GM10266 (cell line): ENCODE measurements around the gene LRP1-AS.

ENCODE experiments used
- DNase-seq: peaks from one replicate; pipeline ENCODE4 v3.0.0; 2012; ENCODE audit errors: extremely low spot score
- TF ChIP-seq, protein P1 (sequence below): IDR thresholded peaks from 2 replicates; pipeline ENCODE4 v1.5.1; 2012; ENCODE audit warnings: mild to moderate bottlenecking, low read depth; ENCODE audit not compliant: control insufficient read depth, insufficient read depth; ENCODE audit errors: missing control alignments

LRP1-AS gene

DNA sequence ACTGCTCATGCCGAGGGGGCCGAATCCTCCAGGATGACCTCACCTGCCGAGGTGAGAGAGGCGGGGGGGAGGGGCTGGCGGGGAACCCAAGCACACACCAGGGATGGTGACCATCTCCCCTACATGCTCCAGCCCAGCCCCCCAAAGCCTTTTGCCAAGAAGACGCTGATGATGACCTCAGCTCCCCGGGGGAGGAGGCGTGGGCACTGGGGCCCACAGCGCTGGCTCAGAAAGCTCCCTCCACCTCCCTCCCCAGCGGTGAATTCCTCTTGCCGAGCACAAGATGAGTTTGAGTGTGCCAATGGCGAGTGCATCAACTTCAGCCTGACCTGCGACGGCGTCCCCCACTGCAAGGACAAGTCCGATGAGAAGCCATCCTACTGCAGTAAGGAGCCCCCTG is 45.5 kb upstream of the LRP1-AS start:
- DNase-seq, result no peak
- TF ChIP-seq, protein P1, sequence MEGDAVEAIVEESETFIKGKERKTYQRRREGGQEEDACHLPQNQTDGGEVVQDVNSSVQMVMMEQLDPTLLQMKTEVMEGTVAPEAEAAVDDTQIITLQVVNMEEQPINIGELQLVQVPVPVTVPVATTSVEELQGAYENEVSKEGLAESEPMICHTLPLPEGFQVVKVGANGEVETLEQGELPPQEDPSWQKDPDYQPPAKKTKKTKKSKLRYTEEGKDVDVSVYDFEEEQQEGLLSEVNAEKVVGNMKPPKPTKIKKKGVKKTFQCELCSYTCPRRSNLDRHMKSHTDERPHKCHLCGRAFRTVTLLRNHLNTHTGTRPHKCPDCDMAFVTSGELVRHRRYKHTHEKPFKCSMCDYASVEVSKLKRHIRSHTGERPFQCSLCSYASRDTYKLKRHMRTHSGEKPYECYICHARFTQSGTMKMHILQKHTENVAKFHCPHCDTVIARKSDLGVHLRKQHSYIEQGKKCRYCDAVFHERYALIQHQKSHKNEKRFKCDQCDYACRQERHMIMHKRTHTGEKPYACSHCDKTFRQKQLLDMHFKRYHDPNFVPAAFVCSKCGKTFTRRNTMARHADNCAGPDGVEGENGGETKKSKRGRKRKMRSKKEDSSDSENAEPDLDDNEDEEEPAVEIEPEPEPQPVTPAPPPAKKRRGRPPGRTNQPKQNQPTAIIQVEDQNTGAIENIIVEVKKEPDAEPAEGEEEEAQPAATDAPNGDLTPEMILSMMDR, result no peak

DNA sequence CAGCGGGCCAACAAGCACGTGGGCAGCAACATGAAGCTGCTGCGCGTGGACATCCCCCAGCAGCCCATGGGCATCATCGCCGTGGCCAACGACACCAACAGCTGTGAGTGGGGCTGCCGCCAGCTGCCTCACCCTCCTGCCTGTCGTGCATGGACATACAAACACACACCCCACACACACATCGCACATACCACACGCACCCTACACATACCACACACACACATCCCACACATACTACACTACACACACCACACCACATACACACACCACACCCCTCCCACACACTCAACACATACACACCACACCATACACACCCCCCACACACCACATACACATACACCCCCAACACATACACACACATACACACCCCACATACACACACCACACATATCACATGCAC is 44.0 kb upstream of the LRP1-AS start:
- TF ChIP-seq, protein P1, result no peak
- DNase-seq, result no peak

DNA sequence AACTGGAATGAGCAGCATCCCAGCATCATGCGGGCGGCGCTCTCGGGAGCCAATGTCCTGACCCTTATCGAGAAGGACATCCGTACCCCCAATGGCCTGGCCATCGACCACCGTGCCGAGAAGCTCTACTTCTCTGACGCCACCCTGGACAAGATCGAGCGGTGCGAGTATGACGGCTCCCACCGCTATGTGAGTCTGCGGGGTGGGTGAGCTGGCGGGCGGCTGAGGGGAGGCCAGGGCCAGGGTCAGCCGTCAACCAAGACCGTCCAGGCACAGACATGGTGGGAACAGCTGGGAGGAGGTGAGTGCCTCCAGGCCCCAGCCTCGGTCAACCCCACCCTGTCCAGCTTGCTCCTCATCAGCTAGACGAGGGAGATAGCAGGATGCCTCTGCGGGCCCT is 43.4 kb upstream of the LRP1-AS start:
- TF ChIP-seq, protein P1, result no peak
- DNase-seq, result no peak

DNA sequence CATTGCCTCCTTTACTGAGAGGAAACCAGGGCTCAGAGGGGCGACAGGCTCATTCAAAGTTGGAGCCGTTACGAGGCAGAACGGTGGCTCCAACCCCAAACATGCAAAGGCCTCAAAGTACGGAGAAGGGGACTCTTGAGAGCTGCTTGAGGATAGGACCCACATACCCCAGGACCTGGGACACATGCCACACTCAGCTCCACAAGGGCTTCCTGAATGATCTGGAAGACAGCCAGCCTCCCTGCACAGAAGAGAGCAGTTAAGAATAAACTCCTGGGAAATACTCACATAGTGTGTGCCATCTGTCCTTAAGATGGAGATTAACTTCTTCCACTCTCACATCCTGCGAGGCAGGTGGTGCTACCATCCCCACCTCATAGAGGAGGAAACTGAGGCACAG is 42.6 kb upstream of the LRP1-AS start:
- TF ChIP-seq, protein P1, result no peak
- no peak for DNase-seq

DNA sequence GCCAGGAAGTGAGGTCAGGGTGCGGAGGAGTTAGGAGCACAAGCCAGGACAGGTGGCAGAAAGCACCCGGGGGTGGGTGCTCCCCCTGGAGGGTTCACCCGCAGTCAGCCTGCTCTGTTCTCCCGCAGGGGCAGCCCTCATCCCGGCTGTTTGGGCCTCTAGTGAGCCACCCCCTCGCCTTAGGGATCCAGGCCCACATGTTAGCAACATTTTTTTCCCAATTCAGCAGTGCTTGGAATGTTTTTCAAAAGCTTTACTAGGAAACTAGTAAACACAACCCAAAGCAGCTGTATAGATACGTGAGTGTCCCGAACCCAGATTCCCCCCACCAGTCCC is 40.6 kb upstream of the LRP1-AS start:
- DNase-seq, result peak; percentile 48
- TF ChIP-seq, protein P1, result no peak

DNA sequence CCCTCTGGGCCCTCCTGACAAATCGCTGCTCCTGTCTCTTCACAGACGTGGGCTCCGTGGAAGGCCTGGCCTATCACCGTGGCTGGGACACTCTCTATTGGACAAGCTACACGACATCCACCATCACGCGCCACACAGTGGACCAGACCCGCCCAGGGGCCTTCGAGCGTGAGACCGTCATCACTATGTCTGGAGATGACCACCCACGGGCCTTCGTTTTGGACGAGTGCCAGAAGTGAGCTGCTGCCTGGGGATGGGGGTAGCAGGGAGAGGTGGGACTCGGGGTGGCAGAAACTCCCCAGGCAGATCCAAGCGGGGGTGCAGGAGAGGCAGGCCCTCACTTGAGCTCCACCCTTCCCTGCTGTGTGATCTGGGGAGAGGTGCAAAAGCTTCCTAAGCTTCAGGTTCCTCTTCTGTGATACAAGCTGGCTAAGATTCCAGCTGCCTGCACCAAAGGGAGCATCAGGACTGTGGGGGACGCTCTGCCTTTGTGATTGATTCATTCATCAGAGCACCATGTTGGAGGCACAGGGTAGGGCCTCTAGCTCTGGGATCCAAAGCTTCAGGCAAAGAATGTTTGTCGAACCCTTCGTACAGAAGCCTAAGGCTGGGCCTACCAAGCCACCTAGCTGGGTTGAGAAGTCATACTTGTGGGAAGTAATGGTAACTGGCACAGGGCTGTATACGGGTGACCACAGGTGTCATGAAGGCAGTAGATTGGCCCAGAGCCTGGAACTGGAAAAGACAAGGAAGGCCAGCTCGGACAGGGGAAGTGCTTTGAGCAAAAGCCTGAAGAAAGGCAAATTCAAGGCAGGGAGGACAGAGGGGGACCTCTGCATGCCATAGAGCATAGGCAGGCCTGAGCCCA is 40.0 kb upstream of the LRP1-AS start:
- TF ChIP-seq, protein P1, result no peak
- no peak for DNase-seq

DNA sequence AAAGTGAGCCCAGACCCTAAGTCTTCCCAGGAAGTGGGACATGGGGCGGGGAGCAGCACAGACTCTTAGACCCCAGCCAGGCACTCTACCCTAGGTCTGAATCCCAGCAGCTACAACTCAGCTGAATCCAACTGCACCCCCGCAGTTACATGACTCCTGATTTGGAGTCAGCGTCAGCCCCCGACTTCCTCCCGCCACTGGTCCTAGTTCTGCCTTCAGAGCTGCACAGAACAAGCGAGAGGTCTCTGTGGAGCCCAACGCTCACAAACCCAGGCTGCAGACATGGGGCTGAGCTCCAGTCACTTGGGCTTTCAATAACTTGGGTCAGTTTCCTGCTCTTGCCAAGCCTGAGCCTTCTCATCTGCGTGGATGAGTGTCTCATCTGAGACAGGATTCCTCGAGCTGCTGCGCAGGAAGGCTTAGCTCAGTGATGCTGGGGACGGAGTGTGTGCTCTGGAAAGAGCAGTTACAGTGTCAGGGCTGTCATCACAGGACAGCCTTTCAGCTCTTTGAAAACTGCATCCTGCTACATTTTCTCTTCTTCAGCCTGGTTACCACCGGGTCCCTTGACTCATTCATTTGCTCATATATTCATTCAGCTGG is 38.6 kb upstream of the LRP1-AS start:
- no peak for DNase-seq
- TF ChIP-seq, protein P1, result no peak
